HK-2 (cell line): ENCODE data around the gene IKZF2.

Source experiments
- DNase-seq: peaks from one replicate; pipeline ENCODE4 v3.0.0-alpha.2; 2018; ENCODE audit not compliant: unreplicated experiment

The IKZF2 gene

GRCh38 chr2:213001297-213001910 lies 150.0 kb downstream of the IKZF2 start:
- DNase-seq: no peak

GRCh38 chr2:212998626-212999359 lies 152.6 kb downstream of the IKZF2 start:
- DNase-seq: no peak

- no peak for DNase-seq
These were observed 153.8 kb downstream of the IKZF2 start for GRCh38 chr2:212997526-212998020.

GRCh38 chr2:212995920-212996319 lies 155.5 kb downstream of the IKZF2 start:
- DNase-seq: no peak

GRCh38 chr2:212994976-212995375 lies 156.4 kb downstream of the IKZF2 start:
- DNase-seq: no peak

- no peak for DNase-seq
These were observed 160.3 kb downstream of the IKZF2 start for GRCh38 chr2:212991120-212991519.

GRCh38 chr2:212990697-212991096 lies 160.7 kb downstream of the IKZF2 start:
- DNase-seq: no peak

GRCh38 chr2:212987492-212987891 lies 163.9 kb downstream of the IKZF2 start:
- DNase-seq: no peak

- DNase-seq: no peak
These were observed 167.3 kb downstream of the IKZF2 start for GRCh38 chr2:212984129-212984528.

GRCh38 chr2:212979799-212980198 lies 171.6 kb downstream of the IKZF2 start:
- no peak for DNase-seq

- DNase-seq: no peak
These were observed 172.3 kb downstream of the IKZF2 start for GRCh38 chr2:212979046-212979612.

GRCh38 chr2:212977152-212977551 lies 174.3 kb downstream of the IKZF2 start:
- DNase-seq: no peak

- DNase-seq: no peak
These were observed 176.1 kb downstream of the IKZF2 start for GRCh38 chr2:212975333-212975732.

GRCh38 chr2:212974692-212975091 lies 176.7 kb downstream of the IKZF2 start:
- no peak for DNase-seq

GRCh38 chr2:212973347-212973746 lies 178.1 kb downstream of the IKZF2 start:
- DNase-seq: no peak

GRCh38 chr2:212970132-212970531 lies 181.3 kb downstream of the IKZF2 start:
- DNase-seq: no peak

- DNase-seq: no peak
These were observed 182.9 kb downstream of the IKZF2 start for GRCh38 chr2:212968284-212969081.

- no peak for DNase-seq
These were observed 184.5 kb downstream of the IKZF2 start for GRCh38 chr2:212966884-212967283.

GRCh38 chr2:212962691-212963090 lies 188.7 kb downstream of the IKZF2 start:
- DNase-seq: no peak

GRCh38 chr2:212961255-212961654 lies 190.2 kb downstream of the IKZF2 start:
- no peak for DNase-seq

GRCh38 chr2:212960336-212960735 lies 191.1 kb downstream of the IKZF2 start:
- DNase-seq: no peak

GRCh38 chr2:212959471-212960117 lies 191.8 kb downstream of the IKZF2 start:
- no peak for DNase-seq
